HG03469 (cell line): Measurements from ENCODE around the gene GNL2.
A peak's percentile ranks its signal among the peaks of the same experiment; 100 is the strongest.
"Not testable (repeated sequence)": the region's sequence is repeated elsewhere in the genome, so short reads cannot be mapped to it uniquely, and the experiment has no call there.

Source experiments
- ATAC-seq: cut with Tn5 transposase; IDR thresholded peaks from one replicate; pipeline ENCODE4 v1.9.1; 2021; ENCODE audit warnings: mild to moderate bottlenecking, moderate library complexity, moderate number of reproducible peaks; ENCODE audit not compliant: unreplicated experiment

GNL2 gene

DNA sequence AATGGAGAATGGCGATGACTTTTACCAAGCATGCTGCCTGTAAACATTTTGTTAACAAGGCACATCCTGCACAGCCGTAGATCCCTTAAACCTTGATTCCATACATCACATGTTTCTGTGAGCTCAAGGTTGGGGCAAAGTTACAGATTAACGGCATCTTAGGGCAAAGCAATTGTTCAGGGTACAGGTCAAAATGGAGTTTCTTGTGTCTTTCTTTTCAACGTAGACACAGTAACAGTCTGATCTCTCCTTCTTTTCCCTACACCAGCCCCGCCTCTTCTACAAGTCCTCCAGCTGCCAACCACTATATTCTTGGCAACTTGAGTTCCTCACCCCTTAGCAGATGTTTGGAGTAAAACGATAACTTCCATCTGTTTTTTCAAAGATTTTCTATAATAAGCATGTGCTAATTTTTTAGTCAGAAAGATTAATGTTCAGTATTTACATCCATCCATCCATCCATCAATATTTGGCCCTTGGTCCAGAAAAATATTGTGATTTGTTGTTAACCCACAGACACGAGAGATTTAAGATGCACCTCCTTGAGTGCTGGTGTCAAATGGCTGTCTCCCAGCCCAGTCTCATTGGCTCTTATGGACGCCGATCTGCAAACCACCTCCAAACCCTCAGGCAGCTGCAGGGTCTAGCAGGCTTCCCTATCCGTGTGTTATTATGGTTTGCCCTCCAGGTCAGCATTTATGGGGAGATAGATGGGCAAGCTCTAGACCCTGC is 35.2 kb downstream of the GNL2 start:
- no peak for ATAC-seq

DNA sequence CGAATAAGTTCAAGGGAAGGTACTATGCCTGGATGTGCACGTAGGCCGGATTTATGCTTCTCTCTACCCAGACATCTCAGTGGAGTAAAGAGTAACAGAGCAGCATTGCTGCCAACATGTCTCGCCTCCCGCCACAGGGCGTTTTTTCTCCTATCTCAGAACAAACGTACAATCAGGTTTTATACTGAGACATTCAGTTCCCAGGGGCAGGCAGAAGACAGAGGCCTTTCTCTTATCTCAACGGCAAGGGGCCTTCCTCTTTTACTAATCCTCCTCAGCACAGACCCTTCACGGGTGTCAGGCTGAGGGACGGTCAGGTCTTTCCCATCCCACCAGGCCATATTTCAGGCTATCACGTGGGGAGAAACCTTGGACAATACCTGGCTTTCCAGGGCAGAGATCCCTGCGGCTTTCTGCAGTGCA is 35.8 kb downstream of the GNL2 start:
- ATAC-seq, result not testable (repeated sequence)

DNA sequence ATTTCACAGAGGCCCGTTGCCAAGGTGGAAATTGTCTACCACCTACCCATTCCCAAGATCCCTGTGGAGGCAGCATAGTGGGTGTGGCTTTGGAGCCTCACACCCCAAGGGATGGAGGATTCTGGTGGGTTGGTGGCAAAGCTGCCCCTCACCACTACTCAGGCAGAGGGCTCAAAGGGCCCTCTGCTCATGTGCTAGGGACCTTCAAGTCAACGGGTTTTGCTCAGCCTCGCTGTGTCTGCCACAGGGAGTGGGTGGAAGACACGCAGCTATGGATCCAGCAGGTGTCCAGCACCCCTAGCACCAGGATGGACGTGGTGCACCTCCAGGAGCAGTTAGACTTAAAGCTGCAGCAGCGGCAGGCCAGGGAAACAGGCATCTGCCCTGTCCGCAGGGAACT is 36.7 kb downstream of the GNL2 start:
- ATAC-seq, result no peak

DNA sequence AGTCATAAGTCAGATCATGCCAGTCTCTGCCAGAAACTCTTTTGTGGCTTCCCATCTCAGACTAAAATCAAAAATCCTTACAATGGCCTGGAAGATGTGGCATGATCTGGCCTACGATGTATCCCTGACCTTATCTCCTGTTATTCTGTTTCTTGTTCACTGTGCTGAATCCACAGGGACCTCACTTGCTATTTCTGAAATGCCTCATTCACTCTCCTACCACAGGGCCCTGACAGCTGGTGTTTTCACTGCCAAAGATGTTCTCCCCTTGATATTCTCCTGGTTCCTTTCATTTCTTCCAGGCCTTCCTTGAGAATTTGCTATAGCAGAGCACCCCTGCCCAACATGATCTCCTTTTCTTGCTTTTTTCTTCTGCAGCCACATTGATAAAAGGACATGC is 37.3 kb downstream of the GNL2 start:
- ATAC-seq, result no peak

DNA sequence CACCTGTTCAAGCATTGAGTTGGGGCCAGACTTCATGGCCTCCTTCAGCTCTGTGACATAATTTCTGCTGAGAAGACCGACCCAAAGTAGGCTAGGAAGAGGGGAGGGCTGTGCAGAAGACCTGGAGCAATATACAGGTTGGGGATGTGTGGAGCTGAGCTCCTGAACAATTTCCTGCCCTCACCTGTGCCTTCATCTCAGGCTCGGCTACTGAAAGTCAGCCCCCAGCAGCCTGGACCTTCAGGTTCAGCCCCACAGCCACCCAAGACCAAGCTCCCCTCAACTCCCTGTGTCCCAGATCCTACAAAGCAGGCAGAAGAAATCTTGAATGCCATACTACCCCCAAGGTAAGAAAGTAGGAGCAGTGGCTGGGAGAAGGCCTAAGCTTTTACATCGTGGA is 38.3 kb downstream of the GNL2 start:
- no peak for ATAC-seq

DNA sequence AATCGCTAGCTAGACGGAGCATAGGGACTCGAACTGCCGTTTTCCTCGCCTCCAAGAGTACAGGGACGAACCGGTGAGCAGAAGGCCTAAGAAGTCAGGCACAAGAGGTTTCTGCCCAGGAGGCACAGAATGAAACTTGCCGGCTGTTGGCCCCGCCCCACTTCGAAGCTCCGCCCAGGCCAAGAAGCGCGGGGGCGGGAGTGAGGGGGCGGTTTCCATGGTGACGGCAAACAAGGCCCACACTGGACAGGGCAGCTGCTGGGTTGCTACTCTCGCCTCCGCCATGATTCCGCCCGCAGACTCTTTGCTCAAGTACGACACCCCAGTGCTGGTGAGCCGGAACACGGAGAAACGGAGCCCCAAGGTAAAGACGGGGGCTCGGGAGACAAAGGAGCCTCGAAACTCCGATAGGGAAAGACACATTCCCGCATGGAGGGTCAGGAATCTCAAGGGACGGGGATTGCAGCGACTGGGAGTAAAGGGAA is 39.0 kb downstream of the GNL2 start, which contains the start of gene DNALI1:
TSS of gene DNALI1 (plus strand) at position 229 of the 485 bp plus-strand sequence. CDS start at position 284, 55 bp downstream.
- ATAC-seq, result no peak

DNA sequence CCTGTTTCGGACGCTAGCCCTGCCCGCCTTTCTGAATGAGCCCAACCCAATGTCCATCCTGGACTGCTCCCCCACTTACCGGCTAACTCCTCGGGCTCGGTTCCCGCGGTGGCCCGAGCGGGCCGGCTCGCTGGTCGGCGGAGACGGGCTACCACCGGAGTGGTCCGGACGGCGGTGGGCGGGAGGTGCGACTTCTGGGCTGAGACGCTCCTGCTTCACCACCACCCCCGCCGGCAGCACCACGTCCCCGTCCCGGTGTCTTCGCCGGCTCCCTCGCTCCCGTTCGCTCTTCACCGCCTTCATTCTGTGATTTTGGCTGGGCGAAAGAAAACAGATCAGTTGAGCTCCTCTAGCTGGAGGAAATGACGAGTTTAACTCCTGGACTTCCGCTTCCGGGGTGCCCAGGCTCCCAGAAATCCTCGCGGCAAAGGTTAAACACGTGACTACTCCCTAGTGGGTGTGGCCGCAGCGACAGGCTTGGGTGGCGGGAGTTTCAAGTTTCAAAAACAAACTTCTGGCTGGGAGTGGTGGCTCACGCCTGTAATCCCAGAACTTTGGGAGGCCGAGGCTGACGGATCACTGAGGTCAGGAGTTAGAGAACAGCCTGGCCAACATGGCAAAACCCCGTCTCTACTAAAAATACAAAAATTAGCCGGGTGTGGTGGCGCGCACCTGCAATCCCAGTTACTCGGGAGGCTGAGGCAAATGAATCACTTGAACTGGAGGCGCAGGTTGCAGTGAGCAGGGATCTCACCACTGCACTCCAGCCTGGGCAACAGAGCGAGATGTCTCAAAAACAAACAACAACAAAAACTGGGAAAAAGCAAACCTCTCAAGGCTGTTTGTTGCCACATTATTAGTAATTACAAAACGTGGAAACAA is 41.6 kb downstream of the GNL2 start, which contains the start of gene SNIP1:
TSS of gene SNIP1 (minus strand) at position 367 of the 882 bp plus-strand sequence. CDS start at position 303, 64 bp downstream.
- peak; percentile 59 for ATAC-seq

DNA sequence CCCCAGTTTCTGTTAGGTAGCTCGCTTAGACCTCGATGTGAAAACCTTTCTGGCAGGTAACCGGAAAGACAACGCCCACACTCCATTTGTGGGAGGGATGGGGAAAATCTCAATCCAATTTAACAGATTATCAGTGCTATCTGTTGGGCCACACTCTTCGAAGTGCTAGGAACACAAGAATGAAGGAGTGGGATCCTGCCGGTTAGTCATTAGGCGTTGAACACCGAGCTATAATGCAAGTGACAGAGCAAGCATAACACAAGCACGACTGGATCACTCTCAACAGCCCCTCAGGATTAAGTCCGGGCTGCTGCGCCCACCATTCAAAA is 42.2 kb downstream of the GNL2 start:
- ATAC-seq, result no peak

DNA sequence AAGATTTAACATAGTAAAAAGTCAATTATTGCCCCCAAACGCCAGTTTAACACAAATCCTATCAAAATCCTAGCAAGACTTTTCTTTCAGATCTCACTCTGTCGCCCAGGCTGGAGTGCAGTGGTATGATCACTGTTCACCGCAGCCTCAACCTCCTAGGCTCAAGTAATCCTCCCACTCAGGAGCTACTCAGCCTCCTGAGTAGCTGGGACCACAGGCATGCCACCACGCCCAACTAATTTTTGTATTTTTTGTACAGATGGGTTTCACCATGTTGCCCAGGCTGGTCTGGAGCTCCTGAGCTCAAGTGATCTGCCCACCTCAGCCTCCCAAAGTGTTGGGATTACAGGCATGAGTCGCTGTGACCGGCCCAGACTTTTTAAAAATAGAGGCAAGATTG is 46.4 kb downstream of the GNL2 start:
- ATAC-seq, result no peak

DNA sequence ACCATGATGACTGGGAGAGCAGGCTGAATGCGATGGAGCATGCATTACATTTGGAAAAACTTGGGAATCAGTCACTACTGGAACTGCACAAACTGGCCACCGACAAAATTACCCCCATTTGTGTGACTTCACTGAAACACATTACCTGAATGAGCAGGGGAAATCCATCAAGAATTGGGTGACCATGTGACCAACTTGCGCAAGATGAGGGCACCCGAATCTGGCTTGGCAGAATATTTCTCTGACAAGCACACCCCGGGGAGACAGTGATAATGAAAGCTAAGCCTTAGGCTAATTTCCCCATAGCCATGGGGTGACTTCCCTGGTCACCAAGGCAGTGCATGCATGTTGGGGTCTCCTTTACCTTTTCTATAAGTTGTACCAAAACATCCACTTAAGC is 50.7 kb downstream of the GNL2 start:
- no peak for ATAC-seq

DNA sequence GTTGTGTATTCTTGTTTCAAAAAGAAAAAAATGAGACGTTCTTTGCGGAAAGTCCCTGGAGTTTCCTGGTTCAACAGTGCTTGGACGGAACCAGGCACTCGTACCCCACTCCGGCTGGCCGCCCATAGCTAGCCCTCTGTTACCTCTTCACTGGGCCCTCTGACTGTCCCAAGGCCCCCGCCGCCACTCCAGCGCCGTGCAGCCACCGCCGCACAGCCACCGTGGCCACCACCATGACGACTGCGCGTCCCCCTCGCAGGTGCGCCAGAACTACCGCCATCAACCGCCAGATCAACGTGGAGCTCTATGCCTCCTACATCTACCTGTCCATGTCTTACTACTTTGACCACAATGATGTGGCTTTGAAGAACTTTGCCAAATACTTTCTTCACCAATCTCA is 51.2 kb downstream of the GNL2 start:
- ATAC-seq, result no peak

DNA sequence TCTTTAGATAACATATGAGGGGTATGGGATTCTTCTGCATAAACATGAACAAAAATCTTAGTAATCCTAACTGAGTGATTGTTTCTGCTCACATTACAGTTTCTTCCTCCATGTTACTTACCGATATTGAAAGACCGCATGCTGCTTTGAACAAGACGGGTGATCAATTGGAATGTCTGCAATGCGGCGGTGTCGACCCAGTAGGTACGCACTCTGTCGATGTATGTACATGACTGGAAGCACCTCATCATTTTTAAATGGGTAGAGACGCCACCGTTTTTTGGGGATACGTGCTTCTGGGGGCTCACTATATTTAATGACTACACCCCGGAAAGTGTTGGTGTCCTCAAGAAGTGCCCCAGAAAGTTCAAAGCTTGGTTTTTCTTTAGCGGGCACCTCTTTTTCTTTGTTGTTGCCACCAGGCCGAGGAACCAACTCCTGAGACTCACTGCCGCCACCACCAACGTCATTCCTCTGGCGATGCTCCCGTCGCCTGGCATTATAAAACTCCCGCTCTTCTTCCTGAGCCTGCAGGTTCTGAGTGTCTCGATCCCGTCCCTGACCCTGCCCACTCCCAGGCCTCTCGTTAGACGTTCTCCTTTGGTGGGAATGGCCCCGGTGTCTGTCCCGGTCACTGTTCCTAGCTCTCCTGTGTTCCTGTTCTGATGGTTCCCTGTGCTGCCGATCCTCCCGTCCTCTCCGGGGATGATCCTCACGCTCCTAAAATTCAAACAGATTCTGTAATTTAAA is 55.5 kb downstream of the GNL2 start:
- no peak for ATAC-seq

DNA sequence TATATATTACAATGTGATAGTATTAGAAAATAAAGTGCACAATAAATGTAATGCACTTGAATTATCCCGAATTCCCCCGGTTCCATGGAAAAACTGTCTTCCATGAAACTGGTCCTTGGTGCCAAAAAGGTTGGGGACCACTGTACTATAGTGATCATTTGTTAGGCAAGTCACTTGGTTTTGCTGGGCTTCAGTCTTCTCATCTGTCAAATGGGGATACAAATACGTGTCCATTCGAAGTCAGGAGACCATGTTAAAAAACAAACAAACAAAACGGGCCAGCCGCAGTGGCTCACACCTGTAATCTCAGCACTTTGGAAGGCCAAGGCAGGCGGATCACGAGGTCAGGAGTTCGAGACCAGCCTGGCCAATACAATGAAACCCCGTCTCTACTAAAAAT is 56.6 kb downstream of the GNL2 start:
- ATAC-seq, result not testable (repeated sequence)

DNA sequence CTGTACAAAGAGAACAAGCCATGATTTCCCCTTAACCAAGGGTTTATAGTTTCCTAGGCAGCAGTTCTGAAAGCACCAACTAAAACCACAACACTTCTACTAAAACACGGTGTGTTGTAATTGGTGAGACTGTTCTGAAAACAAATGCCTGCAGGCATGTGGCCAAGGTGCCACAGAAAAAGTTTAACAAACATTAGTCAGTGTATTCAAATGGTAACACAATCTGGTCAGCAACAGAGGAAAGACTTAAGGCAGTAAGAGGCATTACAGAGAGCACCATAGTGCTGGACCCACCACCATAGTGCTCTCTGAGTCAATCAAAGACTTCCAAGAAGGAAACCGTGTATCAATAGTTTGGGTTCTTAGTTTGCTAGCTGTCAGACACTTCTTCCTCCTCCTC is 58.4 kb downstream of the GNL2 start:
- no peak for ATAC-seq

DNA sequence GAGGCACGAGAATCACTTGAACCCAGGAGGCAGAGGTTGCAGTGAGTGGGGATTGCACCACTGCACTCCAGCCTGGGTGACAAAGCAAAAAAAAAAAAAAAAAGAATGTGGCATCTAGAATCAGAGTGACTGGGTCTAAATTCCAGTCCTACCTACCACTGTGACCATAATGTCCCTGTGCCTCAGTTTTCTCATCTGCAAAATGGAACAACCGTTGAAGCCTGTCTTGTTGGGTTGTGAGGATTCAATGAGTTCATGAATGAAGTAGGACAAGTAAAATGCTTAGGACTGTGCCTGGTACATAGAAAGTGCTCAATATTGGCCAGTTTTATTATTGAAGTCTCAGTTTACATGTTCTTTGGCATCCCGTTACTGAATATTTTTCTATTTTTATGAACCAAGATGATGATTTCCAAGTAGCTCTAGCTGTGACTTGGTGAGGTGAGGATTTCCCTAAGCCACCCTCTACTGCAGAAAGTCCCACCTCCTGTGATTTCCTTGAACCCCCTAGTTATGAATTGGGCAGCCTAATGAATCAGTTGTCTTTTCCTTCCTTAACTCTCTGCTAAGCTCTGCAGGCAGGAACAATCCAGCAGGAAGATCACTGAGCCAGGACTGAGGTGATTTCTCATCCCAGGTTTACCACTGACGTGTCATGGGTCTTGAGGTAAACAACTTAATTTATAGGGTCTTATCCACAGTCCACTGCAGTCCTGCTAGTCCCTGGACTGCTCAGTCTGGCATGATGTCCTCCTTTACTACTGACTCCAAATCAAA is 62.2 kb downstream of the GNL2 start:
- no peak for ATAC-seq

DNA sequence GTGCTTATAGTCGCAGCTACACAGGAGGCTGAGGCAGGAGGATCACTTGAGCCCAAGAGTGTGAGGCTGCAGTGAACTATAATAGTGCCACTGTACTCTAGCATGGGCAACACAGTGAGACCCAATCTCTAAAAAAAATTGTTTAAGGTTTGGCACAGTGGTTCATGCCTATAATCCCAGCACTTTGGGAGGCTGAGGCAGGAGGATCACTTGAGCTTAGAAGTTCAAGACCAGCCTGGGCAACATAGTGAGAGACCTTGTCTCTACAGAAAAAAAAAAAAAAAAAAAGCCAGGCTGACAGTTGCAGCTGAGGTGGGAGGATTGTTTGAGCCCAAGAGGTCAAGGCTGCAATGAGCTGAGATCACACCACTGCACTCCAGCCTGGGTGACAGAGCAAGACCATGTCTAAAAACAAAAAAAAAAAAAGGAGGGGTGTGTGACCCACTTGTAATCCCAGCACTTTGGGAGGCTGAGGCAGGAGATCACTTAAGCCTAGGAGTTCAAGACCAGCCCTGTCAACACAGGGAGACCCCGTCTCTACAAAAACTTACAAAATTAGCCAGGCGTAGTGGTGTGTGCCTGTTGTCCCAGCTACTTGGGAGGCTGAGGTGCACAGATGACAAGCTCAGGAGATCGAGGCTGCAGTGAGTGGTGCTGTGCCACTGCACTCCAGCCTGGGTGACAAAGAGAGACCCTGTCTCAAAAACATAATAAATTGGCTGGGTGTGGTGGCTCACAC is 63.1 kb downstream of the GNL2 start:
- ATAC-seq, result not testable (repeated sequence)

DNA sequence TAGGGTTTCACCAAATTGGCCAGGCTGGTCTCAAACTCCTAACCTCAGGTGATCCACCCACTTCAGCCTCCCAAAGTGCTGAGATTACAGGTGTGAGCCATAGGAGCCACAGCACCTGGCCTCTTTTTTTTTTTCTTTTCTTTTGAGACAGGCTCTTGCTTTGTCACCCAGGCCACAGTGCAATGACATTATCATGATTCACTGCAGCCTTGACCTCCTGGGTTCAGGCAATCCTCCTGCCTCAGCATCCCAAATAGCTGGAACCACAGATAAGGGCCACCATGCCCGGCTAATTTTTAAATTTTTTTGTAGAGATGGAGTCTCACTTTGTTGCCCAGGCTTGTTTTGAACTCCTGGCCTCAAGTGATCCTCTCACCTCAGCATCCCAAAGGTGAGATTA is 65.8 kb downstream of the GNL2 start:
- not testable (repeated sequence) for ATAC-seq

DNA sequence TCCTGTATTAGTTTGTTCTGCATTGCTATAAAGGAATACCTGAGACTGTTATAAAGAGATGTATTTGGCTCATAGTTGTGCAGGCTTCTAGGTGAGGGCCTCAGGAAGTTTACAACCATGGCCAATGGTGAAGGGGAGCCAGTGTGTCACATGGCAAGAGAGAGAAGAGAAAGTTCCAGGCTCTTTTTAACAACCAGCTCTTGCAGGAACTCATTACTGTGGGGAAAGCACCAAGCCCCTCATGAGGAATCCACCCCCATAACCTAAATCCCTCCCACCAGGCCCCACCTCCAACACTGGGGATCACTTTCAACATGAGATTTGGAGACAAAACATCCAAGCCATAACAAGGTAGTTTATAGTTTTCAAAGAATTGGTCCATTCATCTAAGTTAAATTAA is 76.1 kb downstream of the GNL2 start:
- ATAC-seq, result no peak

DNA sequence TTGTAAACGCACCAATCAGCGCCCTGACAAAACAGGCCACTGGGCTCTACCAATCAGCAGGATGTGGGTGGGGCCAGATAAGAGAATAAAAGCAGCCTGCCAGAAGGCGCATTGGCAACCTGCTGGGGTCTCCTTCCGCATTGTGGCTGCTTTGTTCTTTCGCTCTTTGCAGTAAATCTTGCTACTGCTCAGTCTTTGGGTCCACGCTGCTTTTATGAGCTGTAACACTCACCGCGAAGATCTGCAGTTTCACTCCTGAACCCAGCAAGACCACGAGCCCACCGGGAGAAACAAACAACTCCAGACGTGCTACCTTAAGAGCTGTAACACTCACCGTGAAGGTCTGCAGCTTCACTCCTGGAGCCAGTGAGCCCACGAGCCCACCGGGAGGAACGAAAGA is 76.8 kb downstream of the GNL2 start:
- ATAC-seq, result not testable (repeated sequence)

DNA sequence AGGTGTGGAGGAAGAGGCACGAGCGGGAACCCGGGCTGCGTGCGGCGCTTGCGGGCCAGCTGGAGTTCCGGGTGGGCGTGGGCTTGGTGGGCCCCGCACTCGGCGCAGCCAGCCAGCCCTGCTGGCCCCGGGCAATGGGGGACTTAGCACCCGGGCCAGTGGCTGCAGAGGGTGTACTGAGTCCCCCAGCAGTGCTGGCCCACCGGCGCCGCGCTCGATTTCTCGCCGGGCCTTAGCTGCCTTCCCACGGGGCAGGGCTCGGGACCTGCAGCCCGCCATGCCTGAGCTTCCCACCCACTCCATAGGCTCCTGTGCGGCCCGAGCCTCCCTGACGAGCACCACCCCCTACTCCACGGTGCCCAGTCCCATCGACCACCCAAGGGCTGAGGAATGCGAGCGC is 77.5 kb downstream of the GNL2 start:
- ATAC-seq, result not testable (repeated sequence)
